Measurements from ENCODE around the gene RBM44. TPM values are rescaled to one million over a fixed set of nuclear protein-coding genes. Genes with fewer than 3 reads are reported as not detected.
A peak's percentile ranks its signal among the peaks of the same experiment; 100 is the strongest.
"Not testable (repeated sequence)": the region's sequence is repeated elsewhere in the genome, so short reads cannot be mapped to it uniquely, and the experiment has no call there.

RBM44 gene
- total RNA-seq, 4 donors from 2014 or later = 0.08 to 1.5 (median 0.20) TPM

DNA sequence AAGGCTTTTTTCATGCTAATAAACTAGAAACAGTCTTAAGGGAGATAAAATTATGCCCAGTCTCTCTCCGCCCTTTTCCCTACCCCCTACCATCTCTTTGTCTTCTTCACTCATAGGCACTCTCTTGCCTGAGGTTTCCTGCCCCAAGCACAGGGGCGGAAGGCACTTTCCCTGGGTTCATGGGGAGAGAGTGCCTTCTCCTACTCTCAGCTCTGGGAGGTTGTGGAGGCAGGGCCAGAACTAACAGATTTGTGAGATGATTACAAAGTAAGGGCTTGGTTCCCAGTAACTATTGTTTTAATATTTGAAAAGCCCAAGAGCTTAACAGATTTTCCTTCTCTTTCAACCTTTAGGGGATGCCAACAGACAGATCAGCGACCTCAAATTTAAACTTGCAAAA is 26.1 kb upstream of the RBM44 start:
- DNase-seq = no peak
- no peak for TF ChIP-seq POLR2A (IDR thresholded peaks at IDR 0.05)
- TF ChIP-seq, protein P1, sequence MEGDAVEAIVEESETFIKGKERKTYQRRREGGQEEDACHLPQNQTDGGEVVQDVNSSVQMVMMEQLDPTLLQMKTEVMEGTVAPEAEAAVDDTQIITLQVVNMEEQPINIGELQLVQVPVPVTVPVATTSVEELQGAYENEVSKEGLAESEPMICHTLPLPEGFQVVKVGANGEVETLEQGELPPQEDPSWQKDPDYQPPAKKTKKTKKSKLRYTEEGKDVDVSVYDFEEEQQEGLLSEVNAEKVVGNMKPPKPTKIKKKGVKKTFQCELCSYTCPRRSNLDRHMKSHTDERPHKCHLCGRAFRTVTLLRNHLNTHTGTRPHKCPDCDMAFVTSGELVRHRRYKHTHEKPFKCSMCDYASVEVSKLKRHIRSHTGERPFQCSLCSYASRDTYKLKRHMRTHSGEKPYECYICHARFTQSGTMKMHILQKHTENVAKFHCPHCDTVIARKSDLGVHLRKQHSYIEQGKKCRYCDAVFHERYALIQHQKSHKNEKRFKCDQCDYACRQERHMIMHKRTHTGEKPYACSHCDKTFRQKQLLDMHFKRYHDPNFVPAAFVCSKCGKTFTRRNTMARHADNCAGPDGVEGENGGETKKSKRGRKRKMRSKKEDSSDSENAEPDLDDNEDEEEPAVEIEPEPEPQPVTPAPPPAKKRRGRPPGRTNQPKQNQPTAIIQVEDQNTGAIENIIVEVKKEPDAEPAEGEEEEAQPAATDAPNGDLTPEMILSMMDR (IDR thresholded peaks at IDR 0.05) = no peak
- H3K9me3 ChIP-seq = no peaks in the 10 kb centered on the region
- H3K27me3 ChIP-seq = no peaks in the 10 kb centered on the region
- 75 to 82% methylated on average over 3 of the region's 3 CpGs for WGBS, 2 donors
- intact Hi-C loops (cut with DNase I) = no loop called here
- H3K27ac ChIP-seq = peak overlapping the region in 3 of 4 donors; percentile 41 to 61 (median 55)
- H3K4me3 ChIP-seq = no peak overlapping the region
- H3K4me1 ChIP-seq = no peaks in the 10 kb centered on the region
- peaks cover 0 to 96% (median 8%) of the 10 kb centered on the region in 3 donors for H3K36me3 ChIP-seq

GRCh38 chr2:237773826-237774225 is 24.8 kb upstream of the RBM44 start:
- intact Hi-C loops (cut with DNase I) = no loop called here
- WGBS, 2 donors = 82 to 87% methylated on average over 12 to 14 of the region's 15 CpGs
- peak overlapping the region in 1 of 4 donors; percentile 55 for H3K27ac ChIP-seq
- no peaks in the 10 kb centered on the region for H3K9me3 ChIP-seq
- H3K4me3 ChIP-seq = no peak overlapping the region
- H3K4me1 ChIP-seq = no peaks in the 10 kb centered on the region
- peaks cover 0 to 100% (median 16%) of the 10 kb centered on the region in 3 donors for H3K36me3 ChIP-seq
- no peak for TF ChIP-seq POLR2A (IDR thresholded peaks at IDR 0.05)
- TF ChIP-seq, protein P1 (IDR thresholded peaks at IDR 0.05) = no peak
- DNase-seq = no peak
- H3K27me3 ChIP-seq = no peaks in the 10 kb centered on the region

- Histone ChIP-seq H3K9me3 (no peaks in the 10 kb centered on the region), H3K27me3 (no peaks in the 10 kb centered on the region), H3K36me3 (peaks cover 8 to 100% (median 25%) of the 10 kb centered on the region in 3 donors), H3K4me3 (no peak overlapping the region), H3K27ac (no peak overlapping the region), H3K4me1 (no peaks in the 10 kb centered on the region)
- 76 to 86% methylated on average over 6 to 10 of the region's 13 CpGs for WGBS, 2 donors
- intact Hi-C loops (cut with DNase I) = no loop called here
- TF ChIP-seq, protein P1 (IDR thresholded peaks at IDR 0.05) = peak in 5 of 6 experiments; percentile 57 to 71 (median 62)
- no peak for TF ChIP-seq POLR2A (IDR thresholded peaks at IDR 0.05)
- no peak for DNase-seq
Observed at GRCh38 chr2:237774811-237775553, 23.6 kb upstream of the RBM44 start.

DNA sequence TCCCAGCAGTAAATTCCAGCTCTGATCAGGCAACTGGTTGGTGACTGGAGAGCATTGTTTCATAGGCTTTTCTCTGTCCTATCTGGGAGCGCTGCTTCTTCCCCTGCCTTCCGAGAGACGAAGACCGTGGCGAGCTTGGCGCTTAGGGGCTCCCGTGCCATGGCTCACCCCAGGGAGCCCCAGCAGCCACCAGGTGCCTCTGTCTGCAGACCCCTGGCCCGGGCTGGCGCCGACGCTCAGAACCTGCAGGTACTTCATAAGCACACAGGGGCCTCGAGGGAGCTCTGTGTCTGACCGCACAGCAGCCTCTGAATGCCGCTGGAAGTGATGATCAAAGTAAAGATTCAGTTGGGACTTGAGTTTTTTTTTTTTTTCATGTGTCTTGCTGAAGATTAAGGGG is 19.1 kb upstream of the RBM44 start:
- H3K36me3 ChIP-seq = peaks cover 8 to 87% (median 26%) of the 10 kb centered on the region in 3 donors
- 89% methylated on average over 14 of the region's 14 CpGs; no CpG with 5 or more reads in 1 of the 2 donors for WGBS, 2 donors

GRCh38 chr2:237782181-237782580 is 16.4 kb upstream of the RBM44 start:
- no peak for DNase-seq
- no peaks in the 10 kb centered on the region for H3K4me1 ChIP-seq
- intact Hi-C loops (cut with DNase I) = no loop called here
- H3K36me3 ChIP-seq = peaks cover 8 to 83% (median 26%) of the 10 kb centered on the region in 3 donors
- peaks cover 0 to 8% (median 7%) of the 10 kb centered on the region in 3 donors for H3K9me3 ChIP-seq
- H3K27me3 ChIP-seq = no peaks in the 10 kb centered on the region
- 84 to 96% methylated on average over 5 to 7 of the region's 7 CpGs for WGBS, 2 donors
- no peak overlapping the region for H3K27ac ChIP-seq
- no peak for TF ChIP-seq POLR2A (IDR thresholded peaks at IDR 0.05)
- TF ChIP-seq, protein P1 (IDR thresholded peaks at IDR 0.05) = no peak
- no peak overlapping the region for H3K4me3 ChIP-seq

More for the DNA sequence above, 19.1 kb upstream of the RBM44 start:
- no peak for DNase-seq
- intact Hi-C loops (cut with DNase I) = no loop called here
- TF ChIP-seq POLR2A (IDR thresholded peaks at IDR 0.05) = no peak
- TF ChIP-seq, protein P1 (IDR thresholded peaks at IDR 0.05) = no peak
- H3K4me1 ChIP-seq = no peaks in the 10 kb centered on the region
- H3K4me3 ChIP-seq = no peak overlapping the region
- no peak overlapping the region for H3K27ac ChIP-seq
- no peaks in the 10 kb centered on the region for H3K27me3 ChIP-seq
- H3K9me3 ChIP-seq = no peaks in the 10 kb centered on the region

DNA sequence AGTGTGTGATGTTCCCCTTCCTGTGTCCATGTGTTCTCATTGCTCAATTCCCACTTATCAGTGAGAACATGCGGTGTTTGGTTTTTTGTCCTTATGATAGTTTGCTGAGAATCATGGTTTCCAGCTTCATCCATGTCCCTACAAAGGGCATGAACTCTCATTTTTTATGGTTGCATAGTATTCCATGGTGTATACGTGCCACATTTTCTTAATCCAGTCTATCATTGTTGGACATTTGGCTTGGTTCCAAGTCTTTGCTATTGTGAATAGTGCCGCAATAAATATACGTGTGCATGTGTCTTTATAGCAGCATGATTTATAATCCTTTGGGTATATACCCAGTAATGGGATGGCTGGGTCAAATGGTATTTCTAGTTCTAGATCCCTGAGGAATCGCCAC is 14.9 kb upstream of the RBM44 start:
- intact Hi-C loops (cut with DNase I); H3K27ac ChIP-seq; H3K9me3 ChIP-seq; H3K4me3 ChIP-seq; H3K27me3 ChIP-seq; H3K4me1 ChIP-seq; DNase-seq: not testable (repeated sequence)
- WGBS, 2 donors = 60 to 90% methylated on average over 1 to 2 of the region's 5 CpGs
- H3K36me3 ChIP-seq = peaks cover 8 to 70% (median 20%) of the 10 kb centered on the region in 3 donors
